ENCODE measurements around the gene PCNX2.
"Not testable (repeated sequence)": the region's sequence is repeated elsewhere in the genome, so short reads cannot be mapped to it uniquely, and the experiment has no call there.

PCNX2 gene

GRCh38 chr1:233097546-233097945 lies 198.0 kb downstream of the PCNX2 start:
- no peak for DNase-seq

GRCh38 chr1:233094691-233095090 lies 200.8 kb downstream of the PCNX2 start:
- DNase-seq: no peak

GRCh38 chr1:233094269-233094668 lies 201.3 kb downstream of the PCNX2 start:
- no peak for DNase-seq

- DNase-seq: no peak
Observed at GRCh38 chr1:233090746-233091494, 204.6 kb downstream of the PCNX2 start.

GRCh38 chr1:233089251-233089650 lies 206.3 kb downstream of the PCNX2 start:
- DNase-seq: no peak

GRCh38 chr1:233088613-233089012 lies 206.9 kb downstream of the PCNX2 start:
- no peak for DNase-seq

GRCh38 chr1:233086961-233087881 lies 208.3 kb downstream of the PCNX2 start:
- no peak for DNase-seq

- DNase-seq: no peak
Observed at GRCh38 chr1:233085566-233085965, 210.0 kb downstream of the PCNX2 start.

- no peak for DNase-seq
Observed at GRCh38 chr1:233082778-233083550, 212.6 kb downstream of the PCNX2 start.

- no peak for DNase-seq
Observed at GRCh38 chr1:233081735-233082134, 213.8 kb downstream of the PCNX2 start.

GRCh38 chr1:233080827-233081226 lies 214.7 kb downstream of the PCNX2 start:
- not testable (repeated sequence) for DNase-seq

- no peak for DNase-seq
Observed at GRCh38 chr1:233080286-233080685, 215.2 kb downstream of the PCNX2 start.

- DNase-seq: no peak
Observed at GRCh38 chr1:233079574-233079973, 216.0 kb downstream of the PCNX2 start.

- DNase-seq: no peak
Observed at GRCh38 chr1:233078396-233078795, 217.1 kb downstream of the PCNX2 start.

- no peak for DNase-seq
Observed at GRCh38 chr1:233075915-233076295, 219.6 kb downstream of the PCNX2 start.

- DNase-seq: no peak
Observed at GRCh38 chr1:233066087-233066486, 229.4 kb downstream of the PCNX2 start.

GRCh38 chr1:233065685-233066084 lies 229.8 kb downstream of the PCNX2 start:
- DNase-seq: no peak

GRCh38 chr1:233064988-233065387 lies 230.5 kb downstream of the PCNX2 start:
- no peak for DNase-seq

- DNase-seq: no peak
Observed at GRCh38 chr1:233063462-233063861, 232.1 kb downstream of the PCNX2 start.

- no peak for DNase-seq
Observed at GRCh38 chr1:233061265-233061664, 234.3 kb downstream of the PCNX2 start.

GRCh38 chr1:233060461-233060994 lies 235.0 kb downstream of the PCNX2 start:
- DNase-seq: no peak

- no peak for DNase-seq
Observed at GRCh38 chr1:233057836-233058235, 237.7 kb downstream of the PCNX2 start.

Data from stimulated activated CD4-positive, alpha-beta T cell treated with anti-CD3 and anti-CD28 coated beads, Interleukin-1b, Interleukin-23, amount 100 ng/mL, for 48 hours (primary cell).